Small intestine (tissue), 7 donors: ENCODE data around the gene PLS1. TPM values are rescaled to one million over a fixed set of nuclear protein-coding genes. Genes with fewer than 3 reads are reported as not detected.
A peak's percentile ranks its signal among the peaks of the same experiment; 100 is the strongest.

Experiments used
- DNase-seq, 2 donors: peaks; one replicate each; pipeline versions ENCODE4 v3.0.0 to v3.0.0-alpha.2; 2013
- FAIRE-seq: peaks from 2 replicates; lab custom pipeline; 2012; peaks lifted over from hg19 to GRCh38; lab: Jason Lieb, UNC
- H3K27ac ChIP-seq, 3 donors: one replicate each; pipeline ENCODE4 v1.5.1; 2013; ENCODE audit warnings: low read length in 2 of 3, mild to moderate bottlenecking in 2 of 3, control low read depth in 1 of 3, inconsistent platforms in 1 of 3, low read depth in 1 of 3, moderate library complexity in 1 of 3
- H3K27me3 ChIP-seq, 3 donors: one replicate each; pipeline ENCODE4 v1.6.1; 2013; ENCODE audit warnings: low read length in 3 of 3, inconsistent platforms in 1 of 3; ENCODE audit not compliant: control insufficient read depth in 3 of 3, insufficient read depth in 3 of 3
- H3K36me3 ChIP-seq, 3 donors: one replicate each; pipeline ENCODE4 v1.6.1; 2013; ENCODE audit warnings: low read length in 3 of 3, inconsistent platforms in 1 of 3, low read depth in 1 of 3, mild to moderate bottlenecking in 1 of 3, moderate library complexity in 1 of 3; ENCODE audit not compliant: control insufficient read depth in 3 of 3, insufficient read depth in 2 of 3
- H3K4me1 ChIP-seq, 3 donors: one replicate each; pipeline ENCODE4 v1.6.1; 2013; ENCODE audit warnings: low read length in 2 of 3, inconsistent platforms in 1 of 3, low read depth in 1 of 3, mild to moderate bottlenecking in 1 of 3, moderate library complexity in 1 of 3; ENCODE audit not compliant: control insufficient read depth in 3 of 3, insufficient read depth in 2 of 3
- H3K4me3 ChIP-seq, 3 donors: one replicate each; pipeline ENCODE4 v1.5.1; 2013; ENCODE audit warnings: low read length in 3 of 3, control low read depth in 1 of 3, inconsistent platforms in 1 of 3, low read depth in 1 of 3, mild to moderate bottlenecking in 1 of 3, moderate library complexity in 1 of 3
- H3K9me3 ChIP-seq, 2 donors: one replicate each; pipeline ENCODE4 v1.6.1; 2013; ENCODE audit warnings: low read depth in 1 of 2, low read length in 1 of 2; ENCODE audit not compliant: control insufficient read depth in 2 of 2, insufficient read depth in 1 of 2
- WGBS, 3 donors: extraction: QIAGEN DNeasy Blood & Tissue Kit; methylation state at CpG; one replicate each; pipeline ENCODE4 v1.1.7; 2013; 5-methylcytosine and 5-hydroxymethylcytosine counted together
- polyA plus RNA-seq, 4 donors: library from polyadenylated mRNA; stranded (reverse) in 3 of 4; unstranded in 1 of 4; fragments of 200-250 nt in 3 of 4; fragments of 120-200 nt in 1 of 4; gene quantifications; one replicate each; pipeline versions ENCODE4 v1.2.1 to v1.2.3, GENCODE V29; 2013
- donor health status: healthy with polysubstance abuse.
- donor health status: control.
- donor health status: control.
- donor health status: Bipolar disorder and iron deficiency.
- donor health status: healthy.

PLS1 gene
- polyA plus RNA-seq, 4 donors, result 34.9 to 298 (median 171) TPM

DNA sequence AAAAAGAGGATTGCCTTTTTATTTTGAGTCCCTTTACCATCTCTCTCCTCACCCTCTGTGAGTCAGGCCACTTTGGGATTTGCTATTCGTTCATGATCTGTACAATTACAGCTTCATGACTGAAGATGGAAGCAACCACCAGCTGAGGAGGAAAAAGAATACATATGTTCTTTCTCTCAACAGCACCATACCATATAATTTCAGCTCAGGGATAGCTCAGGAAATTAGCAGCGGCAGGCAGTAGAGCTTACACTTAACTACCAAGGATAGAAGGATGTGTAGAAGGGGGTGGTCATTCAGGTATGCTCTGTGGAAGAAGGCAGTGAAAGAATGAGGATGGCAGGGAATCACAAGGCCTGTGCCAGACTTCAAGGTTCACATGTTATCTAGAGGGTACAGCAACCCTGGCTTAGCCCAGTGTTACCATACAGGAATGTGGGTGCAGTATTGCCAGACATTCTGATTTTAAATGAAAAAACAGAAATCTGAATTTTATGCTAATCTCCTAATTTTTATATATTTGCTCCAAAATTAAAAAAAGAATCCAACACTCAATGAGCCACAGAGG lies 17.9 kb downstream of the PLS1 start:
- Histone ChIP-seq H3K4me1 (peaks cover 10 to 34% (median 12%) of the 10 kb centered on the region in 3 donors), H3K27me3 (no peaks in the 10 kb centered on the region), H3K4me3 (no peak overlapping the region), H3K36me3 (peaks cover 0 to 7% (median 0%) of the 10 kb centered on the region in 3 donors), H3K9me3 (no peaks in the 10 kb centered on the region), H3K27ac (peak overlapping the region; percentile 49 to 87 (median 85))
- WGBS, 3 donors, result 33 to 67% (median 41%) methylated on average over 2 of the region's 2 CpGs
- DNase-seq (peak in 1 of 2 donors; percentile 78), FAIRE-seq (no peak)

DNA sequence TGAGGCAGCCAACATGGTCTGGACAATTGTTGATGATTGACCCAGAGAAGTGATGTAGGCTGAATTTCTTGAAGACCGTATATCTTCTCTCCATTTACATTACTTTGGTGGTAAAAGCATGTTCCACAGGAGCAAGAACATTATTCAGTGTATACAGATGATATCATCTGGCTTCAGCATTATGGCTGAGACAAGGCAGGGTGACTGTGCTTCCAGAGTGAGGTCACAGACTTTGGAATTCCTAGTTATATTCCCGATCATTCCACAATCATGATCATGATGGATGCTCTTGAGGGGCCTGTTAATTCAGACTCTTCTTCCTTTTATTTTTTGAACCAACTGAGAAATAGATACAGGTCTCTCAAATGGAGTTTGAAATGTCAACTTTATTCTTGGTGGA lies 19.0 kb downstream of the PLS1 start:
- FAIRE-seq, result no peak
- peak overlapping the region in 2 of 3 donors; percentile 85 to 87 for H3K27ac ChIP-seq

DNA sequence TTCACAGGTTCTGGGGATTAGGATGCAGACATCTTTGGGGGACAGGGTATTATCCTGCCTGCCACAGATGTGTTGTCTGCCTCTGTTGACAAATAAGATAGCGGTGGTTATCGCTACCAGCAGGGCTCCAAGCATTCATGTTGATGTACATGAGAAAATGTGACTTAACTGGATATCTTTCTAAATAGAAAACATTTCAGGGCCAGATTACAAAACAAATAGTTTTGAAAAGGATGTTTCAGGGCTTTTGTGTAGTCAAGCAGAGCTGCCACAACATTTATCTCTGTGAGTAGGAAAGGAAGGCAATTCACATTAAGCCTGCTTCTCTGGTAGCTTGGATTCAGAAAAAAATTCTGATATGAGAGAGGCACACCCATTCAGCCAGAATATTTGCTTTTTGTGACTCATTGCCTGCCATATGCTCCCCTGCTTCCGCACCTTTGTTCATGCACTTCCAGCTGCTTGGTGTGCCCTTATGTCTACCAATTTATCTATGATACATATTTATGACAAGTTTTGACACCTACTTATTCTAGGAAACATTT lies 22.8 kb downstream of the PLS1 start:
- Histone ChIP-seq H3K27ac (peak overlapping the region; percentile 9 to 58 (median 53)), H3K27me3 (no peaks in the 10 kb centered on the region), H3K36me3 (peaks cover 0 to 2% (median 0%) of the 10 kb centered on the region in 3 donors), H3K9me3 (no peaks in the 10 kb centered on the region), H3K4me3 (no peak overlapping the region), H3K4me1 (peaks cover 5 to 39% (median 14%) of the 10 kb centered on the region in 3 donors)
- DNase-seq, result peak; percentile 66 to 90
- 30 to 66% (median 55%) methylated on average over 3 of the region's 3 CpGs for WGBS, 3 donors
- peak; percentile 67 for FAIRE-seq

More for the DNA sequence above, 19.0 kb downstream of the PLS1 start:
- WGBS, 3 donors, result 62 to 86% (median 83%) methylated on average over 2 of the region's 2 CpGs
- no peaks in the 10 kb centered on the region for H3K27me3 ChIP-seq
- H3K36me3 ChIP-seq, result peaks cover 0 to 7% (median 0%) of the 10 kb centered on the region in 3 donors
- H3K4me1 ChIP-seq, result peaks cover 10 to 32% (median 12%) of the 10 kb centered on the region in 3 donors
- no peaks in the 10 kb centered on the region for H3K9me3 ChIP-seq
- H3K4me3 ChIP-seq, result no peak overlapping the region
- DNase-seq, result no peak

DNA sequence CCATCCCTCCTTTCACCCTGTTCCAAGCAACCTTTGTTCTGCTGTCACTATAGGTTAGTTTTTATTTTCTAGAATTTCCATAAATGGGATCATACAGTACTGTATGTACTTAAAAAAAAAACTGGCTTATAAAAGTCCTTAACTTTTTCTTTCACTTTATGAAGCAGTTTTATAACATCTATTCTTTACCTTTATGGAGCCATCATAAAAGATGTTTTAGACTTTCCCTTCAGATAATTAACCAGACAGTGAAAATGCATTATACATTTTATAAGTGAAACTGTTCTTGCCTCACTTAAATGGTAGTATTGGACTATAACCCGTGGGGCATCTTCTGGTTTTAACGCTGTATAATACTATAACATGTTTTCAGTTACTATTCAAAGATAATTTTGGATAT lies 26.2 kb downstream of the PLS1 start:
- H3K36me3 ChIP-seq, result no peaks in the 10 kb centered on the region
- FAIRE-seq, result peak; percentile 75

DNA sequence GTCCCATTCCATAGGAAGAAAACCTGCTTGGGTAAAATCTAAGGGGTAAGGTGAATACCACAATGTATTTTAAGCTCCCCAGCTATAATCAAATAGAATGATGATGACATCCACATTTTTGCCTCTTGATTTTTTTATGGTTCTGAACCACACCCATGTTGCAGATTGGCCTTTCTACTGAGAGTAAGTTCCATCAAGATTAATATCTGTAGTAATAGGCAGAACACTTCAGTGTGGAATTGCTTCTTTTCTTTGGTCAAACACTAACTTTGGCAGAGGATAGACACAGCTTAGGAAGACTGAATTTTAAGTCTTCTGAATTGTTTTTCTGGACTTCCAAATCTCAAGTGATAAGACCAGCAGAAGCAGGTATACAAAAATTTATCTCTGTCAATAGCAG lies 27.0 kb downstream of the PLS1 start:
- FAIRE-seq (no peak), DNase-seq (peak; percentile 66 to 91)
- peaks cover 3 to 23% (median 3%) of the 10 kb centered on the region in 3 donors for H3K4me1 ChIP-seq
- H3K4me3 ChIP-seq, result peak overlapping the region in 1 of 3 donors; percentile 58
- no peaks in the 10 kb centered on the region for H3K27me3 ChIP-seq
- no peaks in the 10 kb centered on the region for H3K36me3 ChIP-seq
- peak overlapping the region in 2 of 3 donors; percentile 62 to 83 for H3K27ac ChIP-seq
- no peaks in the 10 kb centered on the region for H3K9me3 ChIP-seq

More for the DNA sequence above, 26.2 kb downstream of the PLS1 start:
- DNase-seq, result peak; percentile 78 to 84
- H3K27me3 ChIP-seq, result no peaks in the 10 kb centered on the region
- peaks cover 3 to 25% (median 5%) of the 10 kb centered on the region in 3 donors for H3K4me1 ChIP-seq
- peak overlapping the region in 2 of 3 donors; percentile 55 to 62 for H3K27ac ChIP-seq
- no peaks in the 10 kb centered on the region for H3K9me3 ChIP-seq
- no peak overlapping the region for H3K4me3 ChIP-seq
- WGBS, 3 donors, result 14 to 55% (median 46%) methylated on average over 2 of the region's 2 CpGs

DNA sequence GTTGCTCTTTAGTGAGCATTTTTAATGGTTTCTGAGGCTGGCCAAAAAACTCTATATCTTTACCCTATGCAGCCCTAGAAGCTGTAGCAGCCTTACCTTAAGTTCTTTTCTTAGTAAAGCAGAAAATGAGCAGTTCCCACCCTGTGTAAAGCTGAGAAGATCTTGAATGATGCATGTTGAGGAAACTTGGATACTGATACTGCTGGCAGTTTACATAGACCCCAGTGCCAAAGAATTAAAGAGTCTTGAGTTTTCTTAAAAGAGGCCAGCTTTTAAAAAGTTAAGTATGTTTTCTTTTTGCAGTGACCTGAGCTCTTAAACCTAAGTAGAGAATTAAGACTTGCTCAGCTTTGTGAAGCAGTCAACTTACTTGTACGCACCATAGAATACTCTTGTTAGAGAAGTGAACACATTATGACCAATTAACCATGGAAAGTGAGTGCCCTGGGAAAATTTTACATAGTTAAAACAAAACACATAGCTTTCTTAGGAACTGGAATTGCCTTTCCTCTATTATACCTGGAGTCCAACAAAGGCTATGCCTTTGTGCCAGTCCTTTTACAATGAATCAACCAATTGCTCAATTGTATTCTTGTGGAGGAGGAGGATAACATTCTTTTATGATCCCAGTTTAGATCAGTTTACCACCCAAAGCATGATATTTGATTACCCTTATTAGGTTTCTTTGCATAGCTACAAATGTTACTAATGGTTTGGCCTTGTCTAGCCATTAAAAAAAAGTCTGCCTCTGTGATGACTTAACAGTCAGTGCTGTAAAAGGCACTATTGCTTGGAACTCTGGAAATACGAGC lies 28.4 kb downstream of the PLS1 start:
- H3K9me3 ChIP-seq, result no peaks in the 10 kb centered on the region
- peak overlapping the region in 1 of 3 donors; percentile 68 for H3K27ac ChIP-seq
- DNase-seq (no peak), FAIRE-seq (no peak)
- peak overlapping the region in 1 of 3 donors; percentile 58 for H3K4me3 ChIP-seq
- H3K36me3 ChIP-seq, result no peaks in the 10 kb centered on the region
- H3K27me3 ChIP-seq, result no peaks in the 10 kb centered on the region
- WGBS, 3 donors, result 65 to 74% (median 65%) methylated on average over 2 of the region's 2 CpGs
- H3K4me1 ChIP-seq, result peaks cover 0 to 15% (median 3%) of the 10 kb centered on the region in 3 donors

DNA sequence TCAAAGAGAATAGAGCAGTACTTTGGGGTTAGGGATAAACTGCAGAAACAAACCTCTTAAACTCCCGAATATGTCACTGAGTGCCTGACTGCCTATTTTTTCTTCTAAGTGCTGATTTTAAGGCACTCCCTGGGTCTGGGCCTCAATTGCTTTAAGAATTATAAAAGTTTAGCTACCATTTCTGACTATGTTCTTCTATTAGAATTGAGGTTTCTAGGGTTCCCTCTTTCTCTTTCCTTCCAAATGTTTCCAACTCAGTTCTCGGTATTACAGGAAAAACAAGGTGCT lies 28.9 kb downstream of the PLS1 start:
- H3K4me3 ChIP-seq, result peak overlapping the region in 1 of 3 donors; percentile 58
- H3K27me3 ChIP-seq, result no peaks in the 10 kb centered on the region
- DNase-seq (no peak), FAIRE-seq (no peak)
- no peak overlapping the region for H3K27ac ChIP-seq
- H3K9me3 ChIP-seq, result no peaks in the 10 kb centered on the region
- H3K36me3 ChIP-seq, result no peaks in the 10 kb centered on the region
- 83 to 88% (median 87%) methylated on average over 2 of the region's 2 CpGs for WGBS, 3 donors
- H3K4me1 ChIP-seq, result peaks cover 0 to 15% (median 3%) of the 10 kb centered on the region in 3 donors

DNA sequence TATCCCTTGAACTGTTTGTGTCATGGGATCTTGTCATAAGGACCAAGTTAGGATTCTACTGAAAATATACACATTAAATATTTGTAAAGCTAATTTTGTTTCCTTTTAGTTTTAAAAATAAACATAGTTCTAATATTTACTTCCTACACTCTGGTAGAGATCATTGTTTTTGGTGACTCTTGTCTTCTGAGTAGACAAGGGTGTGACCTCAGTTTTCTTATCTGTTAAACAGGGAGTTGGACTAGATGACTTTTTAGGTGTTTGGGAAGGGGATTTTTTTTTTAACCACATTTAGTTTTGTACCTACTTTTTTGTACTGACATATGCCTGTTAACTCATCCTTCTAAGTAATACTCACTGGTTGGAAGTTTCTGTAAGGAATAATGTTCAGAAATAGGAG lies 30.8 kb downstream of the PLS1 start:
- FAIRE-seq (no peak), DNase-seq (no peak)
- H3K4me1 ChIP-seq, result peaks cover 0 to 11% (median 0%) of the 10 kb centered on the region in 3 donors
- peak overlapping the region in 1 of 3 donors; percentile 28 for H3K4me3 ChIP-seq
- no peak overlapping the region for H3K27ac ChIP-seq
- no peaks in the 10 kb centered on the region for H3K27me3 ChIP-seq
- no peaks in the 10 kb centered on the region for H3K36me3 ChIP-seq
- H3K9me3 ChIP-seq, result no peaks in the 10 kb centered on the region
